Measurements from ENCODE around the gene PCDHA6. TPM values are rescaled to one million over a fixed set of nuclear protein-coding genes. Genes with fewer than 3 reads are reported as not detected.
A peak's percentile ranks its signal among the peaks of the same experiment; 100 is the strongest.
"Not testable (repeated sequence)": the region's sequence is repeated elsewhere in the genome, so short reads cannot be mapped to it uniquely, and the experiment has no call there.

PCDHA6 gene
- total RNA-seq, 1 donor from 2014 or later = 0.50 TPM

GRCh38 chr5:140868721-140869554, 41.2 kb downstream of the PCDHA6 start, which contains the start of gene PCDHA11:
Gene PCDHA11, plus strand, starts transcription at chr5:140868957. Its CDS starts 147 bp downstream, at chr5:140869104.
- Histone ChIP-seq H3K4me1 (no peaks in the 10 kb centered on the region), H3K36me3 (no peaks in the 10 kb centered on the region), H3K27ac (no peak within 1 kb of the TSS), H3K27me3 (ENCODE audit: low read depth) (no peaks in the 10 kb centered on the region), H3K9me3 (peaks cover 20% of the 10 kb centered on the region), H3K4me3 (peak within 1 kb of the TSS; percentile 30)
- DNase-seq (no peak), ATAC-seq (peak; percentile 67 to 76)
- intact Hi-C loops (cut with DNase I) = no loop called here
- peak; percentile 20 for TF ChIP-seq CTCF (IDR thresholded peaks at IDR 0.05)

GRCh38 chr5:140869555-140869886, 41.8 kb downstream of the PCDHA6 start:
- DNase-seq = no peak
- Histone ChIP-seq H3K36me3 (no peaks in the 10 kb centered on the region), H3K27me3 (ENCODE audit: low read depth) (no peaks in the 10 kb centered on the region), H3K4me3 (no peak overlapping the region), H3K9me3 (peaks cover 20% of the 10 kb centered on the region), H3K4me1 (no peaks in the 10 kb centered on the region), H3K27ac (no peak overlapping the region)
- TF ChIP-seq CTCF (IDR thresholded peaks at IDR 0.05) = no peak
- peak in 1 of 2 donors; percentile 58 for ATAC-seq
- intact Hi-C loops (cut with DNase I) = no loop called here

DNA sequence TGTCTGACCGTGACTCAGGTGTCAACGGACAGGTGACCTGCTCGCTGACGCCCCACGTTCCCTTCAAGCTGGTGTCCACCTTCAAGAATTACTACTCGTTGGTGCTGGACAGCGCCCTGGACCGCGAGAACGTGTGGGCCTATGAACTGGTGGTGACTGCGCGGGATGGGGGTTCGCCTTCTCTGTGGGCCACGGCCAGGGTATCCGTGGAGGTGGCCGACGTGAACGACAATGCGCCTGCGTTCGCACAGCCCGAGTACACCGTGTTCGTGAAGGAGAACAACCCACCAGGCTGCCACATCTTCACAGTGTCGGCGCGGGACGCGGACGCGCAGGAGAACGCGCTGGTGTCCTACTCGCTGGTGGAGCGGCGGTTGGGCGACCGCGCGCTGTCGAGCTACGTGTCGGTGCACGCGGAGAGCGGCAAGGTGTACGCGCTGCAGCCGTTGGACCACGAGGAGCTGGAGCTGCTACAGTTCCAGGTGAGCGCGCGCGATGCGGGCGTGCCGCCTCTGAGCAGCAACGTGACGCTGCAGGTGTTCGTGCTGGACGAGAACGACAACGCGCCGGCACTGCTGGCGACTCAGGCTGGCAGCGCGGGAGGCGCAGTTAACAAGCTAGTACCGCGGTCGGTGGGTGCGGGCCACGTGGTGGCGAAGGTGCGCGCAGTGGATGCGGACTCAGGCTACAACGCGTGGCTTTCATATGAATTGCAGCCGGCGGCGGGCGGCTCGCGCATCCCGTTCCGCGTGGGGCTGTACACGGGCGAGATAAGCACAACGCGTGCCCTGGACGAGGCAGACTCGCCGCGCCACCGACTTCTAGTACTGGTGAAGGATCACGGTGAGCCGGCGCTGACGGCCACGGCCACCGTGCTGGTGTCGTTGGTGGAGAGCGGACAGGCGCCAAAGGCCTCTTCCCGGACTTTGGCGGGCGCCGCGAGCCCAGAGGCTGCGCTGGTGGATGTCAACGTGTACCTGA, 42.8 kb downstream of the PCDHA6 start:
- no peaks in the 10 kb centered on the region for H3K36me3 ChIP-seq
- H3K9me3 ChIP-seq = peaks cover 20% of the 10 kb centered on the region
- no peak for TF ChIP-seq CTCF (IDR thresholded peaks at IDR 0.05)
- DNase-seq (no peak), ATAC-seq (no peak)
- intact Hi-C loops (cut with DNase I) = no loop called here
- H3K4me3 ChIP-seq = no peak overlapping the region
- H3K27ac ChIP-seq = no peak overlapping the region
- peaks cover 5% of the 10 kb centered on the region for H3K27me3 ChIP-seq (ENCODE audit: low read depth)
- H3K4me1 ChIP-seq = no peaks in the 10 kb centered on the region

GRCh38 chr5:140875085-140876065, 47.6 kb downstream of the PCDHA6 start, which contains the start of gene PCDHA12:
Gene PCDHA12, plus strand, starts transcription at chr5:140875308. Its CDS starts 165 bp downstream, at chr5:140875473.
- Histone ChIP-seq H3K27me3 (ENCODE audit: low read depth) (peaks cover 7% of the 10 kb centered on the region), H3K9me3 (peaks cover 12% of the 10 kb centered on the region), H3K4me3 (peak within 1 kb of the TSS; percentile 22), H3K36me3 (no peaks in the 10 kb centered on the region), H3K4me1 (no peaks in the 10 kb centered on the region), H3K27ac (peak within 1 kb of the TSS; percentile 57)
- peak; percentile 79 to 89 for ATAC-seq
- peak; percentile 19 for TF ChIP-seq CTCF (IDR thresholded peaks at IDR 0.05)
- intact Hi-C loops (cut with DNase I) = no loop called here
- DNase-seq = no peak

DNA sequence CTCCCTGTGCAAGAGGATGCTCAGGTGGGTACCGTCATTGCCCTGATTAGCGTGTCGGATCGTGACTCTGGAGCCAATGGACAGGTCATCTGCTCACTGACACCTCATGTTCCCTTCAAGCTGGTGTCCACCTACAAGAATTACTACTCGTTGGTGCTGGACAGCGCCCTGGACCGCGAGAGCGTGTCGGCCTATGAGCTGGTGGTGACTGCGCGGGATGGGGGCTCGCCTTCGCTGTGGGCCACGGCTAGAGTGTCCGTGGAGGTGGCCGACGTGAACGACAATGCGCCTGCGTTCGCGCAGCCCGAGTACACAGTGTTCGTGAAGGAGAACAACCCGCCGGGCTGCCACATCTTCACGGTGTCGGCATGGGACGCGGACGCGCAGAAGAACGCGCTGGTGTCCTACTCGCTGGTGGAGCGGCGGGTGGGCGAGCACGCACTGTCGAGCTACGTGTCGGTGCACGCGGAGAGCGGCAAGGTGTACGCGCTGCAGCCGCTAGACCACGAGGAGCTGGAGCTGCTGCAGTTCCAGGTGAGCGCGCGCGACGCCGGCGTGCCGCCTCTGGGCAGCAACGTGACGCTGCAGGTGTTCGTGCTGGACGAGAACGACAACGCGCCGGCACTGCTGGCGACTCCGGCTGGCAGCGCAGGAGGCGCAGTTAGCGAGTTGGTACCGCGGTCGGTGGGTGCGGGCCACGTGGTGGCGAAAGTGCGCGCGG, 48.9 kb downstream of the PCDHA6 start:
- H3K4me1 ChIP-seq; intact Hi-C loops (cut with DNase I); ATAC-seq; DNase-seq; H3K9me3 ChIP-seq; H3K27ac ChIP-seq; H3K36me3 ChIP-seq; H3K27me3 ChIP-seq (ENCODE audit: low read depth); H3K4me3 ChIP-seq: not testable (repeated sequence)

Measured in lower lobe of right lung (tissue), 2 donors.